ENCODE data around the gene KRTAP12-1. TPM values are rescaled to one million over a fixed set of nuclear protein-coding genes. Genes with fewer than 3 reads are reported as not detected.

Gene KRTAP12-1, protein sequence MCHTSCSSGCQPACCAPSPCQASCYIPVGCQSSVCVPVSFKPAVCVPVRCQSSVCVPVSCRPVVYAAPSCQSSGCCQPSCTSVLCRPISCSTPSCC
- not detected in 2 replicates for polyA plus RNA-seq (2011; rRNA removed)
- not detected in 2 replicates for polyA minus RNA-seq (2011; rRNA and poly(A)+ RNA removed)

DNA sequence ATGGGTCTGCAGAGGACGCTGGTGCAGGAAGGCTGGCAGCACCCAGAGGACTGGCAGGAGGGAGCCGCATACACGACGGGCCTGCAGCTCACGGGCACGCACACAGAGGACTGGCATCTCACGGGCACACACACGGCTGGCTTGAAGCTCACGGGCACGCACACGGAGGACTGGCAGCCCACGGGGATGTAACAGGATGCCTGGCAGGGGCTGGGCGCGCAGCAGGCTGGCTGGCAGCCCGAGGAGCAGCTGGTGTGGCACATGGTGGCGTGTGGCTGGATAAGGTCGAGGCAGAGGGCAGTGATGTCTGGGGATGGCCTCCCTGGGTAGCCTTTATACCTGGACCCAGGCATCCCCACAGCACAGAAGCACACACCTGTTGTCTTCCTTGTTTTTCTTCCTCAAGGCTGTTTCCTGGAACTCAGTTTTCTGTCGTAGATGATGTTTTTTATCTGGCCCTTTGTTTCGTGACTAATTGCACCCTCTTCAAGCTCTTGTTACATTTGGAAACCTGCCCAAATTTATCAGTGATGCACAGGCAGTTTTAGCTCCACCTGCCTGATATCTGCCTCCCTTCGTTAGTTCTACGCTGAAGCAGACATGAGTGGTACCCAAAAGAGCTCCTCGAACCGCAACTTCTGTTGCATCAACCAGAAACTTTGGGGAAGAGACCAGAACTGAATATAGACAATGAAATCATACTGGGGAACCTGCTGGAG is at the start of gene KRTAP12-1:
Gene KRTAP12-1 (minus strand): TSS at position 303 of the 719 bp plus-strand sequence. CDS start 40 bp downstream, at position 263.
- POLR2A ChIA-PET = no interaction called here
- CTCF ChIA-PET = no interaction called here
- Histone ChIP-seq H3K27ac (ENCODE audit: low read depth, low read length) (no peak within 1 kb of the TSS), H3K27me3 (ENCODE audit: control insufficient read depth, insufficient read depth, low read length) (peaks cover 13% of the 10 kb centered on the region), H3K9me3 (ENCODE audit: control insufficient read depth, insufficient read depth, low read length) (no peaks in the 10 kb centered on the region), H3K4me3 (ENCODE audit: low read depth, low read length) (no peak within 1 kb of the TSS)
- TF ChIP-seq, protein P1, sequence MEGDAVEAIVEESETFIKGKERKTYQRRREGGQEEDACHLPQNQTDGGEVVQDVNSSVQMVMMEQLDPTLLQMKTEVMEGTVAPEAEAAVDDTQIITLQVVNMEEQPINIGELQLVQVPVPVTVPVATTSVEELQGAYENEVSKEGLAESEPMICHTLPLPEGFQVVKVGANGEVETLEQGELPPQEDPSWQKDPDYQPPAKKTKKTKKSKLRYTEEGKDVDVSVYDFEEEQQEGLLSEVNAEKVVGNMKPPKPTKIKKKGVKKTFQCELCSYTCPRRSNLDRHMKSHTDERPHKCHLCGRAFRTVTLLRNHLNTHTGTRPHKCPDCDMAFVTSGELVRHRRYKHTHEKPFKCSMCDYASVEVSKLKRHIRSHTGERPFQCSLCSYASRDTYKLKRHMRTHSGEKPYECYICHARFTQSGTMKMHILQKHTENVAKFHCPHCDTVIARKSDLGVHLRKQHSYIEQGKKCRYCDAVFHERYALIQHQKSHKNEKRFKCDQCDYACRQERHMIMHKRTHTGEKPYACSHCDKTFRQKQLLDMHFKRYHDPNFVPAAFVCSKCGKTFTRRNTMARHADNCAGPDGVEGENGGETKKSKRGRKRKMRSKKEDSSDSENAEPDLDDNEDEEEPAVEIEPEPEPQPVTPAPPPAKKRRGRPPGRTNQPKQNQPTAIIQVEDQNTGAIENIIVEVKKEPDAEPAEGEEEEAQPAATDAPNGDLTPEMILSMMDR (IDR thresholded peaks at IDR 0.05; ENCODE audit: low read depth, low read length) = no peak
- DNase-seq (ENCODE audit: low read depth, low spot score) = no peak

DNA sequence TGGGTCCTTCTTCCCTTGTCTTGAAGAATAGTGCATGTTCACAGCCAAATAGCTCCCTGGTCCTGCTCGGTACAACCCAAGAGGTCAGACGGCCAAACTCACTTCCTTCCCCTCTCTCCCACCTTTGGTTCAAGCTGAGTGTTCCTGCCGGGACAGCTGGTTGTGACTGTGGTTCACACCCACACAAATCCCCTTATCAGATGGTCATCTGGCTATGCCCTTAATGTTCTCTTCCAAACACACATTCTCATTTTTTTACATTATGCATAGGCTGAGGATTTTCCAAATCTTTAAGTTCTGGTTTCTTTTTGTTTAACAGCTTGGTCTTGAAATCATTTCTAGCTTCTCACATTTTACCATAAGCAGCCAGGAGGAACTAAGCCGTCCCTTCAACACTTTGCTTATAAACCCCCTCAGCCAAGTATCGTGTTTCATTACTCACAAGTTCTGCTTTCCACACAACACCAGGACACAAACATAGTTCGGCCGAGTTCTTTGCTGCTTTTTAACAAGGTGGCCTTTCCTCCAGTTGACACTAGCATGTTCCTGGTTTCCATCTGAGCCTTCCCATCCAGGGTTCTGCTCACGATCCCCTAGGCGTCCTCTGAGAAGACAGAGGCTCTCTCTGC is 49.1 kb upstream of the KRTAP12-1 start:
- POLR2A ChIA-PET = no interaction called here
- no peak overlapping the region for H3K4me3 ChIP-seq (ENCODE audit: low read depth, low read length)
- H3K27ac ChIP-seq (ENCODE audit: low read depth, low read length) = no peak overlapping the region
- H3K9me3 ChIP-seq (ENCODE audit: control insufficient read depth, insufficient read depth, low read length) = peaks cover 13% of the 10 kb centered on the region; the same call in 1 of the 2 replicates
- TF ChIP-seq, protein P1 (IDR thresholded peaks at IDR 0.05; ENCODE audit: low read depth, low read length) = no peak
- H3K27me3 ChIP-seq (ENCODE audit: control insufficient read depth, insufficient read depth, low read length) = peaks cover 18% of the 10 kb centered on the region
- no peak for DNase-seq (ENCODE audit: low read depth, low spot score)
- CTCF ChIA-PET = no interaction called here

DNA sequence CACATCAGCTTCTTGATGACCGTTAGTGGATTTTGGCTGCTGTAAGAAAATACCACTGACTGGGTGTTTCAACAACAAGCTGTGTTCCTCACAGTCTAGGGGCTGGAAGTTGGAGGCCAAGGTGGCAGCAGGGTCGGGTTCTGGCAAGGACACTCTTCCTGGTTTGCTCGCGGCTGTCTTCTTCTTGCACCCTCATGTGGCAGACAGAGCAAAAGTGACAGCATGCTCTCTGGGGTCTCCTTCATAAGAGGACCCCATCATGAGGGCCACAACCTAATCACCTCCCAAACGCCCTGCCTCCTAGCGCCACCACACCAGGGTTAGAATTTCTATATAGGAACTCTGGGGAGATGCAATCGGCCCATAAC is 48.0 kb upstream of the KRTAP12-1 start:
- Histone ChIP-seq H3K4me3 (ENCODE audit: low read depth, low read length) (no peak overlapping the region), H3K27me3 (ENCODE audit: control insufficient read depth, insufficient read depth, low read length) (peaks cover 22% of the 10 kb centered on the region), H3K9me3 (ENCODE audit: control insufficient read depth, insufficient read depth, low read length) (peaks cover 4% of the 10 kb centered on the region; the same call in 1 of the 2 replicates), H3K27ac (ENCODE audit: low read depth, low read length) (no peak overlapping the region)
- TF ChIP-seq, protein P1 (IDR thresholded peaks at IDR 0.05; ENCODE audit: low read depth, low read length) = no peak
- CTCF ChIA-PET = no interaction called here
- no peak for DNase-seq (ENCODE audit: low read depth, low spot score)
- POLR2A ChIA-PET = no interaction called here

DNA sequence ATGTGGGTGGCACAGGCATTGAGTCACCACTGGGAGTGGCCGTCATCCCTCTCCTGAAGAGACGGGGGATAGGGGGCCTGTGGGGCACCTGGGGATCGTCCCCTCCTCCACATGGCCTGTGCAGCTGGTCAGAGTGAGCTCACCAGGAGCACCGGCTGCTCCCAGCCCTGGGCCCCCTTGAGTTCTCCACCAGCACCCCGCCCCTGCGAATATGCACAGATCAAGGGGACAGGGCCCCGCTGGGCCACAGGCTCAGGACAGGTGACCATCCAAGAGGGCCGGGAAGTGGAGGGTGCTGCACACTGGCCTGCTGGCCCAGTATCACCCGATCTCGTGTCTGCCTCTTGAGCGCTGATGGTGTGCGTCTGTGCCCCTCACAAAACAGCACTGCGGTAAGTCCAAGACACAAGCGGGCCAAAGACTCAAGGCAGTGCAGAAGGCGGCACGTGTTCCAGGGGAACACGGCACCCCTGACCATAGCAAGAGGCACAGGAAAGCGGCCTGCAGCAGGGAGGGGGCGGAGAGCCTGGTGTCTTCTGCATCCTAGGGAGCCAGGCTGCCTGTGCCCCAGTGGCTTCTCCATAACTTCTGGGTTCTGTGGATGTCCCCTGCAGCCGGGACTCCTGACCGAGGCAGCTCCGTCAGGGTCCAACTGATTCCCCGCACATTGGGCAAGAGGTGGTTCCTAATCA is 47.5 kb upstream of the KRTAP12-1 start:
- no peak for DNase-seq (ENCODE audit: low read depth, low spot score)
- TF ChIP-seq, protein P1 (IDR thresholded peaks at IDR 0.05; ENCODE audit: low read depth, low read length) = no peak
- H3K9me3 ChIP-seq (ENCODE audit: control insufficient read depth, insufficient read depth, low read length) = no peaks in the 10 kb centered on the region; the same call in 1 of the 2 replicates
- H3K27ac ChIP-seq (ENCODE audit: low read depth, low read length) = no peak overlapping the region
- H3K27me3 ChIP-seq (ENCODE audit: control insufficient read depth, insufficient read depth, low read length) = peaks cover 22% of the 10 kb centered on the region
- CTCF ChIA-PET = no interaction called here
- POLR2A ChIA-PET = no interaction called here
- H3K4me3 ChIP-seq (ENCODE audit: low read depth, low read length) = no peak overlapping the region
